ENCODE results near the gene DPP9.

DPP9 gene

DNA sequence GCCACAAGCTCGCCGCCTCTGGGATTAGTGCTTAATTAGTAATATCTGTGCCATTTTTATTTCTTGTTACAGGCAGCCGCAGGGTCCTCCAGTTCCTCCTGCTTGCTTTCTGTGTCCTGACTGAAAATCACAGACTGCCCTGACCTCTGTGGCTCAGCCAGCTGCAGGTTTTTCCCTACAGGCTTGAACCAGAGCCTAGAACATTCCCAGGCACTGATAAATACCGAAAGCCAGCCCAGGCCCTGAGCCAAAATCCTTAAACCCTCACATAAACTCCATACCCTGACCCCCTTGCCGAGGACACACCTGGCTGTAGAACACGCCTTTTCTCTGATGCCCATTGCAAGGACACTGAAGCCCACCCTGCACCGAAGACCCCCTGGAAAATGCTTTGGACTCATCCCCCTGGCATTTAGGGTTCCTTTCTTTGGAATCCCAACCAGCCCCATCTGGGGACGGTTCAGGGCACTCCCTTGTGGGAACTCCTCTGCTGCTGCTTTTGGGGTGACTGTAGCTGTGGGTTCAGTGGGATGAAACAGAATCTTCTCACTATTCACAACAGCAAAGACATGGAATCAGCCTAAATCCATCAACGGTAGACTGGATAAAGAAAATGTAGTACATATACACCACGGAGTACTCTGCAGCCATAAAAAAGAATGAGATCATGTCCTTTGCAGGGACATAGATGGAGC is 15.5 kb downstream of the DPP9 start:
- no peak for DNase-seq (ENCODE audit: low spot score)

DNA sequence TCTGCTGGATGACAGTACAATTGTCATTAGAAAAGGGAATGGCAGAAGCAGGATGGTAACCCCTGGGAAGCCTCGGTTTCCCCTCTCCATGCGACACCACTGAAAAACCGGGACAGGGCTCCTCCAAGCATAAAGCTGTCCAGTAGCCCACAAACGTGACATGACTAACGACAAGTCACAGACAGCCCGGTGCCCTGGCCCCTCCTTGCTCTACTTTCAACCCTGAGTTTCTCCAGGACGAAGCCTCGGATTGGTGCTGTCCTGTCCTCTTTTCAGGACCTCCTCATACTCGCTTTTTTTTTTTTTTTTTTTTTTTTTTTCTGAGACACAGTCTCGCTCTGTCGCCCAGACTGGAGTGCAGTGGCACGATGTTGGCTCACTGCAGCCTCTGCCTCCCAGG is 16.3 kb downstream of the DPP9 start:
- no peak for DNase-seq (ENCODE audit: low spot score)

DNA sequence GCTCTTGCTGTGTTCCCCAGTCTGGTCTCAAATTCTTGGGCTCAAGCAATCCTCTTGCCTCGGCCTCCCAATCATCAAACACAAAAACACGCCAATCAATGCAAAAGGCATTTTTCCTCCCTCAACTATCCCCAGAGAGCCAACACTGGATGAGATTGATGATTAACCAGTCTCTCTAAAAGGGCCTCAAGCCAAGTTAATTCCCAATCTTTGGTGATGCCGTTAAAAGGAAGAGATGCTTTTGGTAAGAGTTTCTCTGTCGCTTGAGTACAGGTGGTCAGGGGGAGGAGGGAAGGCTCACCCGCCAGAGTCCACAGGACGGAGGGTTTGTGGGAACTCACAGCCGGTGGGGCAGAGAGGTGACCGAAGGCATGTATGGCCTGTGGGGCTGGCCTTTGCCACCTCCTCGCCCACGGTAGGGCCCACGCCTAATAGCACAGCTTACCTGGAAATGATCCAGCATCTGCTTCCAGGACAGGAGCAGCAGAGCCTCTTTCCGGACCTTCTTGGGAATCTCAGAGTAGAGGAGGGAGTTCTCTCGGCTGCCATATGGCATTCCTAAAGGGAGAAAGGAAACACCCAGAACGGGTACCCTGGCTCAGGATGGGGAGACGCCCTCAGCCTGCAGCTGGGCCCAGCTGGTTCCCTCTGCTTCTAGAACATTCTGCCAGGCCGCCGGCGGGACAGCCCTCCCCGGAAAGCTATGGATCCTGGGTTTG is 18.1 kb downstream of the DPP9 start:
- DNase-seq (ENCODE audit: low spot score), result no peak

DNA sequence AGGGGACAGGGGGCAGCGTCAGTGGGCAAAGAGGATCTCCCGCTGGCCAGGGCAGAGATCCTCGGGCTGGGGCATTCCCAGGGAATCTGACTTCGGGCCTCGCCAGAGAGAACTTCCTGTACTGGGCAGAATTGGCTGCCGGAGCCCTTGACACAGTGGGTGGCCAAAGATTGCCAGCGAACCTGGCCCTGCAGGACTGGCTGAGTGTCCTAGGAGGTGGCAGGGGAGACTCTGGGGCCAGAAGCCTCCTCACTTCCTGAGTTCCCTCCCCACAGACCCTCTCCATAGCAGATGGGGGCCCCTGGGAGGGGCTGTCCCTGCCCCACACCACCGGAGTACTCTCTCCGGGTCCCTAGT is 19.3 kb downstream of the DPP9 start:
- DNase-seq (ENCODE audit: low spot score), result no peak

DNA sequence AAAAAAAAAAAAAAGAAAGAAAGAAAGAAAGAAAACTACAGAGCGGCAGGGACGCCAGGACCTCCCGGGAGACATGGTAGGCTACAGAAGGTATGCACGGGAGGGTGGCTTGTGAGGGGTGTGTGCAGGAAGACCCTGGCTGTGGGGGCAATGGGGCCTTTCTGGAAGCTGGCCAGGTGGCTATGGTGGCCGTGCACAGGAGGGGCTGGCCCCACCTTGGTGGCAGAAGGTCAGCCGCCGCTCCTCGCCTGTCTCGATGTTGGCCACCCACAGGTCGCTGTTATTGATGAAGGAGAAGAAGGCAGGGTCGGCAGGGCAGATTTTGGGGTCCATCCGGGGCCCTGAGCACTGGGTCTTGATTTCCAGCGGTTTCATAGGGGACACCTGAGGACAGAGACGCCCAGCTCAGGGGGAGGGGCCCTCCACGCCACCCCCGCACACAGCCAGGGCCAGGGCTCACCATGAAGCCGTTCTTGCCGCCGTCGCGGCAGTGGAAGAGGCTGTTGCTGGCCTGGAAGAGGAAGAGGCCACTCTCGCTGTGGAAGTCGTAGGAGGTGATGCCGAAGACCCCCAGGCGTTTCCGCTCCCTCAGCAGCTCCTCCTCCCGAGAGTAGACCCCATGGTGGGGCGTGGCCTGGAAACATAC is 19.8 kb downstream of the DPP9 start:
- no peak for DNase-seq (ENCODE audit: low spot score)

DNA sequence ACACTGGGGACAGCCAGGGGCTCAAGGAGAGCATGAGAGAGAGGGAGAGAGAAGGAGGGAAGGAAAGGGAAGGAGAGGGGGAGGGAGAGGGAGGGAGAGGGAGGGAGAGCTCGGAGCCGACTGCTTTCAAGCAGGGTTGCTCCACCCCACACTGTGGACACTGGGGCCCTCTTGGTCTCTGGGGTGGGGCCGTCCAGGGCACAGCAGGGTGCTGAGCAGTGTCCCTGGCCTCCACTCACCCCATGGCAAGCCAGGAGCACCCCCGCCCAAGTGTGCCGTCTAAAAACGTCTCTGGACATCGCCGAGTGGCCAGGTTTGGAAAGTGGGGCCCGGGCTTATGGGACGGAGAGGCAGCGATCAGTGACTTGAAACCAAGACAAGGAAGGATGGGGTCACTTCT is 20.9 kb downstream of the DPP9 start:
- DNase-seq (ENCODE audit: low spot score), result no peak

DNA sequence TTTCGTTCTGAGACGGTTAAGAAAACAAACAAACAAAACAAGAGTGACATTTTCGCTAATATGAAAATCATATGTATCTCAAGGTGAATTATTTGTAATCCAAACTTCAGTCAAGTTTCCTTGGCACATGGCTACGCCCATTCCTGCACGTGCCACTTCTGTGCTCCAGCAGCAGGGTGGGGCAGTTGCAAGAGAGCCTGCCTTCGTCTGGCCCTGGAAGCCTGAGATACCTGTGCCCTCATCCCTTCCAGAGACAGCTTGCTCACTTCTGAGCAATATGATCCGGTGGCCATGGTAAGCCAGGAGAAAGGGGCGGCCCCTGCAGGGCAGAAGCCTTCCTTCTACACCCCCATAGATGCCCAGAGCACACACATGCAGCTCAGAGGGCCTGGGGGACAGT is 22.1 kb downstream of the DPP9 start:
- no peak for DNase-seq (ENCODE audit: low spot score)

DNA sequence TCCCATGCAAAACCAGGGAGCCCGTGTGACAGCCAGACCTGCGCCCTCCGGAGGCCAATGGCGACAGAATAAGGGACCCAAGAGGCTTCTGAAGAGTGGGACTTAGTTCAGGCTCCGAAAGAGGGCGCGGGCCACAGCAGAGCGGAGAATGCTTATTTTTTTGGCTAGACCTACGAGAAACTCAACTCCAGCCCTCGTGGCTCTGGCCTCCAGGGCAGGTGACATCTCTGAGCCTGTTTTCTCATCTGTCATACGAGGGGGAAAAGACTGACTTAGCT is 23.0 kb downstream of the DPP9 start:
- no peak for DNase-seq (ENCODE audit: low spot score)

DNA sequence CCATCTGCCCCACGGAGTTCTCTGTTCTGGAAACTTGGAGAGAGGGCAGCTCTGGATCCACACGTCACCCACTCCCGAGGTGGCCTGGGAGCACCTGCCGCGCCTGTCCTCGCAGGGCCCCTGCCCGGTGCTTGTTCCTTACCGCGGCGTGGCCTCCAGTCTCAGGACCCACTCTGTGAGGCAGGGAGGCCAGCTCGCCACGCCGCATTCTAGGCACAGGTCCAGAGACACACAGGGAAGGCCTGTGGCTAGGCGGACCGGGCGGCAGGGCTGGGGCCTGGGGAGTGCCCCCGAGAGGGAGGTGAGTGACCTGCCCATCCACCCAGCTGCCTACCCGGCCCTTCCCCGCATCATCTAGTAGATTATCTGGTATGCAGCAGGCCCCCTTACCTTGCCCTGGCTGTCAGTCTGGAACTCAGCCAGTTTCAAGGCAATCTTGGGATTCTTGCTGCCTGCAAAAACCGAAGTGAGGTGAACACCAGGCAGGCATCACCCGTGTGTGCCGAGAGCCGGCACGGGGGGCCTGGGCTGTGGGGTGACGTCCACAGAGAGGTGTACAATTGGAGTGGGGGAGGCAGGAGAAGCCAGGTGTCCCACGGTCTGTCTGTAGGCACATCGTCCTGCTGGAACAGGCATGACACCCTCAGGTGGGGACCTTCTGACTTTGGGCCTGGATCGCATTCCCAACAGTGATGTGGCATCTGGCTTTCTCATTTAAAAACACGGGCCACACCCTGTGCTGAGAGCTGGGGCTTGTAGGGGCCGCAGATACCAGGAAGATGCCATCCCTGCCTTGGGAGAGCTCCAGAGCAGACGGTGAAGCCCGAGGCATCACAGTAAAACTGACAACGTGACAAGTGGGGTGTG is 23.6 kb downstream of the DPP9 start:
- no peak for DNase-seq (ENCODE audit: low spot score)

DNA sequence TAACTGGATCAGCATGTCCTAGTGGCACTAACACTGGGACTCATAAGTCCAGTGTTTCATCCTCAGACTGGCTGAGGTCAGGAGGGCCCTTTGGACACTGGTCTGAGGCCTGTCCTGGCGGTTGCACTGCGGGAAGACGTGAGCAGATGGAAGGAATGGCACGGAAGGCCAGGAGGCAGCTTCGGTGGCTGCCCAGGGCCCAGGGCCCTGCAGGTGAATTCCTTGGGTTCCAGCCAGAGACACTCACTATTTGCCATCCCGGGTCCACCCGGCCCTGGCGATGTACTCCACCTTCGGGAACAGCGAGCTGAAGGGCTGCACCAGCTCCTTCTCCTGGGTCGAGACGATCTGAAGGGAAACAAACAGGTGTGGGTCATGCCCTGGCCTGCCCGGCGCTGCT is 26.3 kb downstream of the DPP9 start:
- DNase-seq (ENCODE audit: low spot score), result no peak

DNA sequence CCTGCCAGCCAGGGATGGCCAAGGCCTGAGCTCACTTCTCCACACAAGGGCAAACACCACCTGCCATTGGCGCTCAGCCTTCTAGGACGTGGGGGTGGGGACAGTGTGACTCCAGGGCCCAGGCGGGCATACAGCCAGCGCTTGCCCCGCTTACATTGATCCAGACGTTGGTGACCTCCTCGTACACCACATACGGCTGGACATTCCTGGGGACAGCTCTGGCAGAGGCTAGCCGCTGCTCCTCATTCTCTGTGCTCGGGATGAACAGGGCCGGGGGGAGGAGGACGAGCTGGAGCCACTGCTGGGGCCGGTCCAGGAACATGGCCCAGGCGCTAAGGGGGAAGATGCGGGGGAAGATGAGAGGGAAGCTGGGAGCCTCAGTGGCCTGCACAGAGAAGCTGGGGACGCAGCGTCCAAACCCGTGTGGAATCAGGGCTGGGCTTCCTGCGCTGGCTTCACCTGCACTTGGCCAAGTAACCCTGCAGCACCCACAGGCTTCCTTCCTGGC is 28.4 kb downstream of the DPP9 start:
- DNase-seq (ENCODE audit: low spot score), result no peak

DNA sequence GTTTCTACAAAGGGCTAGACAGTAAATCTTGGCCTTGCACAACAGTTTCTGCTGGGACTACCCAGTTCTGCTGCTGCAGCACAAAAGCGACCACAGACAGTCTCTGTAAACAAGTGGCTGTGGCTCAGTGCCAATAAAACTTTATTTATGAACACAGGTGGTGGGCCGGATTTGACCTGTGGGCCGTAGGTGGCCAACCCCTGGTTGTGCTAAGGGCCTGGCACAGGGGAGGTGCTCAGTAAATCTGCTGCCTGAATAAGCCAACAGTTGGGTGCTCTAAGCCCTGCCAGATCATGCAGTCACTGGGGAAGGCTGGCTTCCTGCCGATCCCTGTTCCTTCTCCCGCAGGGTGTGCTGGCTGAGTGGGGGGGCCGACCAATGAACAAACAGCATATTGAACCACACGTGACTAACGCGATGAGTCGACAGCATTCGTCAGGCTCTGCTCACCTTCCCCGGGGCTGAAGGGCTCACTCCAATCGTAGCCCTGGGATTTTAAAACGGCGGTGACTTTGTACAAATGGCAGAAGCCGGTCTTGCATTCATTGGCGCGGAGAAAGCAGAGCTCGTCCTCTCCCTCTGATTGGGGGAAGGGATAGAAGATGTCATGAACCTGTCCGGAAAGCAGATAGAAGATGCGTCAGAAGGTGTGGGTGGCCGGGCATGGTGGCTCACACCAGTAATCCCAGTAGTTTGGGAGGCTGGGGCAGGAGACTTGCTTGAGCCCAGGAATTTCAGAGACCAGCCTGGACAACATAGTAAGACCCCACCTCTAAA is 29.2 kb downstream of the DPP9 start:
- no peak for DNase-seq (ENCODE audit: low spot score)

DNA sequence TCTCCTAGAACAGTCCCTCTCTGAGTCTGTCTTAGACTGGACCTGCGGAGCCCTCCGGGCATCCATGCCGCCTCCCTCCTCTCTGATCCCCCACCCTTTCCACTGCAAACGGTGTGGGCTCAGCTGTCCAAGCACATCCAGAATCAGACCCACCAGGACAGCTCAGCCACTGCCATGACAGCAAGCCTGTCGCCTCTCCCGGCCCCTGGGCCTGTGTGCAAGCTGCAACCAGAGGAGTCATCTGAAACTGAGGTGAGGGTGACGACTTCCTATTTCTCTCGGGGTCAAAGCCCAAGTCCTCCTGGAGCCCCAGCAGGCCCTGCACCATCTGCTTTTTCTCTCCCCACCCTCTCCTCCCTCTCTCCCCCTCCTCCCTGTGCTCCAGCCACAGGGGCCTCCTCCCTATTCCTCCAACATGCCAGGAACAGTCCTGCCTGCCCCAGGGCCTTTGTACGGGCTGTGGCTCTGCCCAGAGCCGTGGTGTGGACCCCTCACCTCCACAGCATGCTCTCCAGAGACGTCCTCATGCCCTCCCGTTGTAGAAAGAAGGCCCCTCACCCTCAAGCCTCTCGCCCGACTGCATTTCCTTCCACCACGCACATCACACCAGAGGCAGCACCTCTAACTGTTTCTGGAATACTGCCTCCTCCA is 30.0 kb downstream of the DPP9 start:
- DNase-seq (ENCODE audit: low spot score), result no peak

DNA sequence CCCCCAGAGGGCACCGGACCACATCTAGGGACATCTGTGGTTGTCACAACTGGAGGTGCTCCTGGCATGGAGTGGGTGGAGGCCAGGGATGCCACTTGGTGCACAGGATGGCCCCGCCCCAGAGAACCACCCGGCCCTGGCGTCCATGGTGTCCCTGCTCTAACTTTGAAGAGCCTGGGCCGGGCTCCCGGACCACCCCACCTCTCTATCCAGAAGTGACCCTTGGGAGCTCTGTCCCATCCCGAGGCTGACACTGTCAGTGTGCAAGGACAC is 30.6 kb downstream of the DPP9 start:
- no peak for DNase-seq (ENCODE audit: low spot score)

DNA sequence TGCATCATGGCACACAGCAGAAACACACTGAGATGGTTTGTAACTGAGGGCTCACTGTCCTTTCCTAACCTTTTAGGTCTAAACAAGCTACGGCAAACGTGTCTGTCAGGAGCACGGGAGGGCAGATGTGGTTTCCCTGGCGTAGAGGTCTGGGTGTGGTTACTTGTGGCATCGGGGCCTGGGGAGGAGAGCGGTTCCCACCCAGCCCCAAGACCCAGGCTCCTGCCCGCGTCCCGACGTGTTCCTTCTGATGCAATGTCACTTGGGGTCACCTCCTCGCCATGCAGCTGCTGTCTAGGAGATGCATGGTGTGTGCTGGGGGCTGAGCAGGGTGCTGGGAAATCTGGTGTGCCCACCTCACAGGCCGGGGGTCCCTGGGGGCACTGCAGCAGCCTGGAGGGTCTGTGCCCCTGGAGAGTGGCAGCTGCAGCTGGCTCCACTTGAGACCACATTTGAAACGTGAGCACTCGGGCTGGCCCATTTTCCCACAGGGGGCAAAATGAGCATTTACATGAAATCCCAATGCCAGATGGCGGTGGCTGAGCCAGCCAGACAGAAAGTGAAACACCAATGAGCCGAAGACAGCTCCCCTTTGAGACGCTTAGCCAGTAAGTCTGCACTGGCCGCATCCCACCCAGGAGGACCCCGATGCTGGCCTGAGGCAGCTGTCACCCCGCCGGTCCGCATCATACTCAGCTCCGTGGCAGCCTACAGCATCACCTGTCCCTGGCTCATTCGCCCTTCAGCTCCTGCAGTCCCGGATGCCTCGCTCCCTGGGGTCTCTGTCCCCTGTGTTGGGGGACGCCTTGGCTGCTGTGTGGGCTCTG is 31.2 kb downstream of the DPP9 start:
- DNase-seq (ENCODE audit: low spot score), result no peak

DNA sequence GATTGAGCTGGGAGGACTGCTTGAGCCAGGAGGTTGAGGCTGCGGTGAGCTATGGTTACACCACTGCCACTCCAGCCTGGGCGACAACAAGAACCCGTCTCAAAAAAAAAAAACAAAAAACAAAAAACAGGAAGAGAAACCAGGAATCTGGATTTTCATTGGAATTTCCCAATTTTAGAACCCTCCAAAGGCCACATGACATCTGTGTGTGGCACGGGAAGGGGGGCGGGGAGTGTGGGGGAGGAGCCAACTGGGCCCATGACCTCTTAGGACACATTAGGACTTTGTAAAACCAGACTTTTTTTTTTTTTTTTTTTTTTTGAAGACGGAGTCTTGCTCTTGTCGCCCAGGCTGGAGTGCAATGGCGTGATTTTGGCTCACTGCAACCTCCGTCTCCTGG is 32.3 kb downstream of the DPP9 start:
- DNase-seq (ENCODE audit: low spot score), result no peak

DNA sequence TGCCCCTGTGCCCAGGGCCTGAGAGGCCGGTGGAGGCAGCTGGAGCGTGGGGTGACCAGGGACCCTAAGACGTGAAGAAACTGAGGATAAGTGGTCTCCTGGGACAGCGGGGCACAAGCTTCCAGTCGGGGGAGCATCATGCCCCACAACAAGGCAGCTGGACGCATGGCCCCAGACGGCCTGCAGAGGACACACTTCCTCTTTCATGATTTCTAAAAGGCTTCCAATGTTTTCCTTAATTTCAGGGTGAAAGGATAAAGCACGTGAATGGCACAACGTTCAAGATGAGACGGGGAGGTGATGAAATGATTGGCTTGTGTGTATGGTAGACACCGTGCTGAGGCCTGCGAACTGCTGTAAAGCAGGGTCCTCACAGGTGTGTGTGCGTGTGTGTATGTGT is 33.3 kb downstream of the DPP9 start:
- no peak for DNase-seq (ENCODE audit: low spot score)

DNA sequence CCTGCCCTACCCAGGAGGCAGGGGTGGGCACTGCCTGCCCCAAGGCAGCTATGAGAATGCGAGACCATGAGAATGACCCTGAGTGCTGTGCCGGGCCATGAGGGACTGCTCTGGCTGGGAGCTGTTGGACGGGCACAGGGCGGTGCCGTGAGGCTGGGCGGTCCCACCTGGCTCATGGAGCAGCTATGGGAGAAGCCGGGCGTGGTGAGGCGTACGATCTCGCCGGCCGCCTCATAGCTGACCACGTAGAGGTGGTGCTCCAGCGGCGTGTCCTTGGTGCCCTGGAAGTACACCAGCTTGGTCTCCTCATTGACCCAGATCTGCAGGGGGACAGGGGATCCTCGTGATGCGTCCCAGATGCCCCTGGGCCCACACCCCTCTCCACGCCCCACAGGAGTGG is 34.2 kb downstream of the DPP9 start:
- no peak for DNase-seq (ENCODE audit: low spot score)

DNA sequence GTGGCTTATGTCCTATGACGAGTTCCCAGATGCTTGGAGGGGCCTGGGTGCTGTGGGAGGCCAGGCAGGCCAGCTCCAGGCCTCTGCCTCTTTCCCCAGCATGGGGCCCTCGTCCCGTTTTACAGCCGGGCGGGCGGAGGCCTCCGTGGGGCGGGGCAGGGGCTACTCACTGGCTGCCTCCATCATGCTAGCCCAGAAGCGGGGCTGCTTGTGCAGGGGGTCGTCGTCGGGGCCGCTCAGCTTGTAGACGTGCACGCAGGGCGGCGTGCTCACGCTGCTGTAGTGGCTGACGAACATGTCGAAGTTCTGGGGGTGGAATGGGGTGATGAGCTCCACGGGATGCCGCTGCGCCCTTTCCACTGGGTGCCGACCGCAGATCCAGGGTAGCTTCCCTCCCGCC is 35.1 kb downstream of the DPP9 start:
- no peak for DNase-seq (ENCODE audit: low spot score)

DNA sequence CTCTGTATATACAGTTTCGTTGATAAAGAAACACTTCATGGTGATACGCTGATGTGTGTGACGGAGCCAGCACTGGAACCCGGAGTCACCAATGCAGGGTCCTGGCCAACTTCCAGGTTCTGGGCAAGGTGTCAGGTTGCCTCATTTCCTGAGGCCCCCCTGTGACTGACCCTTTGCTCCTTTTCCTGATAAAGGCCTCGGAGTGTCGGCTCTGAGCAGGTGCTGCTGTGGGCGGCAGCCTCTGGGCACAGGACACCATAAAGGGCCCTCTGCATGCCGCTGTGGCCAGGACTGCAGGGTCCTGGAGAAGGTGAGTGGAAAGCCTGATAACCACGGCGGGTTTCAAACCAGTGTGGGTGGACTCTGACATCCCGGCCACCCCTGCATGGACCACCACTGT is 36.2 kb downstream of the DPP9 start:
- no peak for DNase-seq (ENCODE audit: low spot score)

DNA sequence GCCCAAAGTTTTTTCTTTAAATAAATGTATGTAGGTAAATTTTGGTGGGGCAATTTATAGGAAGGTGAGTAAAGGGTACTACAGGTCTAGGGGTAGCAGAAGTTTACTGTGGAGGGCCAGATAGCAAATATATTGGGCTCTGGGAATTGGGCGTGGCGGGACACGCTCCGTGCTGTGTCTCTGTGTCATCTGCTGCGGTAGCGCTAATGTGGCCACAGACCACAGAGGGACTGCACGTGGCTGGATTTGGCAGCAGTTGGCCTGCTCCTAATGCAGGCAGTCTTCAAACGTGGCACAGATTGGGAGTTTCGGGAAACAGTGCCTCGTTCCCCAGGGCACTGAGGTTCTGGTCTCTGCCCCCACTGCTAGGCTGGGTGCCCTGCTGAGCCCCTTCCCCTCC is 36.9 kb downstream of the DPP9 start:
- DNase-seq (ENCODE audit: low spot score), result no peak

Data from left forelimb (tissue), 1 donor.